Progenitor cell of endocrine pancreas (in vitro differentiated cells): Measurements from ENCODE around the gene TBCEL. TPM values are rescaled to one million over a fixed set of nuclear protein-coding genes. Genes with fewer than 3 reads are reported as not detected.
A peak's percentile ranks its signal among the peaks of the same experiment; 100 is the strongest.
"Not testable (repeated sequence)": the region's sequence is repeated elsewhere in the genome, so short reads cannot be mapped to it uniquely, and the experiment has no call there.

Source experiments
- DNase-seq: peaks from one replicate; pipeline ENCODE4 v3.0.0; 2021; ENCODE audit warnings: low spot score; ENCODE audit not compliant: unreplicated experiment
- H3K27ac Mint-ChIP-seq: 2 replicates; pipeline ENCODE4 v1.8.0; 2021; ENCODE audit warnings: mild to moderate bottlenecking, moderate library complexity, mixed read lengths
- H3K27me3 Mint-ChIP-seq: 2 replicates; pipeline ENCODE4 v1.8.0; 2021; ENCODE audit warnings: mixed read lengths
- H3K36me3 Mint-ChIP-seq: 2 replicates; pipeline ENCODE4 v1.8.0; 2022; ENCODE audit warnings: mixed read lengths; ENCODE audit not compliant: insufficient read depth
- H3K4me1 Mint-ChIP-seq: 2 replicates; pipeline ENCODE4 v1.8.0; 2021; ENCODE audit warnings: low read depth, mixed read lengths
- H3K4me3 Mint-ChIP-seq: 2 replicates; pipeline ENCODE4 v1.8.0; 2021; ENCODE audit warnings: low read depth, mild to moderate bottlenecking, moderate library complexity, mixed read lengths
- H3K9me3 Mint-ChIP-seq: 2 replicates; pipeline ENCODE4 v1.8.0; 2021; ENCODE audit warnings: low read depth, mixed read lengths
- CTCF ChIP-seq: fragments of 200-600 bp; sonication (generic); IDR thresholded peaks from one replicate; pipeline ENCODE4 v1.5.0; 2021; ENCODE audit warnings: antibody characterized with exemption, mild to moderate bottlenecking; ENCODE audit not compliant: unreplicated experiment
- total RNA-seq: library from RNA; stranded (reverse); gene quantifications from 2 replicates; pipeline ENCODE4 v1.2.1, GENCODE V29; 2021

The TBCEL gene
- total RNA-seq, 1 donor from 2014 or later = 28.6 TPM

DNA sequence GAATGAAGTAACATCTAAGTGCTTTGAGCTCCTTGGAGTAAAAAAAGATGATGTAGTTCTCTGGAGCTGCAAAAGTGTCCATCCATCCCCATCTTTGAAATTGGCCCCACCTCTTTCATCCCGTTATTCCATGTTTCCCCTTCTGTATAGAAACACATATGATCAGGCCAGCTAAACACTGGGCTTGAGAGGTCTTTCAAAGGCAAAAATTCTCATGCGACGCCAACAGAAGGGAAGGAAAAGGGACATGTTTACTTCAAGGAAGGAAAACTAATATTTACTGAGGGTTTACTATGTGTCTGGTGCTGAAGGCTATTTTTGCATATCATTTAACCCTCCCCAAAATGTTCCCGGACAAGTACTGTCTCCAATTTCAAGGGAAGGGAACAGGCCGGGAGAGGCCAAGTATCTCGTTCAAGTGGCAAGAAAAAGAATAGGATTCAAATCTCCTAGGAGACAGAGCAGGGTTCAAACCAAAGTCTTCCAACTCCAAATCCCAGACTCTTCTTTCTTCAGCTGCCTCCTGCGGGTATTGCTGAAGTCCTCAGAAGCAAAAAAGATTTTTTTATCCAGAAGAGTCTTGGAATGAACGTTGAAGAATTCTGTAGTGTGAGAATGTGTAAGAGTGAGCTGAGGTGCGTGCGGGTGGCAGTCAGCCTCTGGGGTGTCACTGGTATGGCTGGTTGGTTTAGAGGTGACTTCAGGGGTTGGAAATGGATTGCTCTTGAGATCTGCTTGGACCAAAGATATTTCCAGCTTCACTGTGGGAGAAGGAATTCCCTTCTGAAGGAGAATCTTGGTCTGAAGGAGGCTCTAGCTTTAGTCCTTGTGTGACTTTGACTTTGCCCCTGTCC lies 87.2 kb downstream of the TBCEL start:
- no peaks in the 10 kb centered on the region for H3K4me1 Mint-ChIP-seq
- no peak overlapping the region for H3K4me3 Mint-ChIP-seq
- no peaks in the 10 kb centered on the region for H3K36me3 Mint-ChIP-seq
- no peak for DNase-seq
- no peak for TF ChIP-seq CTCF
- no peak overlapping the region for H3K27ac Mint-ChIP-seq
- peaks cover 23% of the 10 kb centered on the region for H3K27me3 Mint-ChIP-seq
- no peaks in the 10 kb centered on the region for H3K9me3 Mint-ChIP-seq

- H3K27me3 Mint-ChIP-seq = peaks cover 23% of the 10 kb centered on the region
- peak; percentile 65 for TF ChIP-seq CTCF
- no peak overlapping the region for H3K4me3 Mint-ChIP-seq
- H3K9me3 Mint-ChIP-seq = no peaks in the 10 kb centered on the region
- no peaks in the 10 kb centered on the region for H3K36me3 Mint-ChIP-seq
- H3K4me1 Mint-ChIP-seq = peaks cover 2% of the 10 kb centered on the region
- peak; percentile 32 for DNase-seq
- no peak overlapping the region for H3K27ac Mint-ChIP-seq
These were observed 88.9 kb downstream of the TBCEL start for GRCh38 chr11:121112498-121113455.

DNA sequence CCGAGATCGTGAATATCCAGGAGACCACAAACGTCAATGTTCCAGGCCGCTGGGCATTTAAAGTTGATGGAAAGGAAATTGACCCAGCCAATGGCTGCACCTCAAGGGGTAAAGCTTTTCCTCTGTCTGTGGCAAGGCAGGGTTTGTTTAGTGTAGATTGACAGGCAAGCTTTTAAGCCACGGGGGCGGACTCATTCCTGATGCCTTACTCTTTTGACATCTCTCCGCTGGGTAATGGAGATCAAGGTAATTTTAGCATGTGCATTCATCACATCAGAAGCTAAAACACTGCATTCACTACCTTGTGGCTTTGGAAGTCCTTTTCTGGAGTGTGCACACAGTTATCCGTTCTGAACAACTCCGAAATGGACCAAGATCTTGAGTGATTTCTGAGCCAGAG lies 89.7 kb downstream of the TBCEL start:
- H3K4me3 Mint-ChIP-seq = no peak overlapping the region
- H3K9me3 Mint-ChIP-seq = no peaks in the 10 kb centered on the region
- no peak for TF ChIP-seq CTCF
- DNase-seq = no peak
- H3K36me3 Mint-ChIP-seq = no peaks in the 10 kb centered on the region
- H3K4me1 Mint-ChIP-seq = peaks cover 2% of the 10 kb centered on the region
- H3K27ac Mint-ChIP-seq = no peak overlapping the region
- H3K27me3 Mint-ChIP-seq = peaks cover 23% of the 10 kb centered on the region

DNA sequence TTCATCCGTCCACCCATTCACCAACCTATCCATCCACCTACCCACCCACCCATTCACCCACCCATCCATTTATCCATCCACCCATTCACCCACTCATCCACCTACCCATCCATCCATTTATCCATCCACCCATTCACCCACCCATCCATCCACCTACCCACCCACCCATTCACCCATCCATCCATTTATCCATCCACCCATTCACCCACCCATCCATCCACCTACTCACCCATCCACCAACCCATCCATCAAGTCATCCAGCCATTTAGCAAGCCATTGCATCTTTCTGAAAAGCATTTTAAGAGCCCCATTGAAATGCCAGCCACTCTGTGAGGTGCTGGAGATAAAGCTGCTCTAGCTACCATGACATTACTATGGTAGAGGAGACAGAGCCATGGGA lies 91.1 kb downstream of the TBCEL start:
- H3K9me3 Mint-ChIP-seq, H3K27ac Mint-ChIP-seq, H3K4me1 Mint-ChIP-seq, H3K36me3 Mint-ChIP-seq, DNase-seq, H3K4me3 Mint-ChIP-seq: not testable (repeated sequence)
- peaks cover 23% of the 10 kb centered on the region for H3K27me3 Mint-ChIP-seq

GRCh38 chr11:121117788-121118187 lies 93.9 kb downstream of the TBCEL start:
- no peak for DNase-seq
- no peak for TF ChIP-seq CTCF
- H3K4me1 Mint-ChIP-seq = peaks cover 2% of the 10 kb centered on the region
- H3K36me3 Mint-ChIP-seq = peaks cover 2% of the 10 kb centered on the region
- H3K4me3 Mint-ChIP-seq = no peak overlapping the region
- H3K27me3 Mint-ChIP-seq = no peaks in the 10 kb centered on the region
- H3K9me3 Mint-ChIP-seq = peaks cover 3% of the 10 kb centered on the region
- H3K27ac Mint-ChIP-seq = no peak overlapping the region
